K562 (cell line): ENCODE results near the gene ABHD14A. TPM values are rescaled to one million over a fixed set of nuclear protein-coding genes. Genes with fewer than 3 reads are reported as not detected.

ENCODE experiments used
- ATAC-seq: fragments of 200-7000 bp; cut with Tn5 transposase; 3 replicates; pipeline ENCODE4 v1.9.1; 2020; ENCODE audit warnings: moderate library complexity
- BruUV-seq: library from RNA; stranded (reverse); fragments of 400-500 nt; replicated peaks from 2 replicates; lab custom pipeline; 2021; lab: Mats Ljungman, UMichigan
- CTCF ChIA-PET: fragments of 300-600 bp; formaldehyde crosslinking; extraction: SDS; loops from one replicate; lab custom pipeline; 2021; ENCODE audit warnings: low intra/inter-chr PET ratio; lab: Yijun Ruan, JAX
- POLR2A ChIA-PET: fragments of 300-600, 350-650 bp; sonication (Branson Sonifier 250); formaldehyde crosslinking; extraction: SDS; loops from one replicate; lab custom pipeline; 2021; ENCODE audit warnings: antibody characterized with exemption, inconsistent platforms; lab: Yijun Ruan, JAX
- DNase-seq, 4 experiments: peaks; one replicate each; pipeline versions ENCODE4 v3.0.0 to v3.0.0-alpha.2; 2011 to 2018; ENCODE audit warnings: low spot score in 3 of 4, mixed read lengths in 3 of 4; ENCODE audit errors: extremely low read depth in 1 of 4
- FAIRE-seq: peaks from 2 replicates; lab custom pipeline; 2011; peaks lifted over from hg19 to GRCh38; lab: Jason Lieb, UNC
- H2AFZ ChIP-seq: 2 replicates; pipeline ENCODE4 v1.6.0; 2011; ENCODE audit warnings: low read depth, low read length, control low read depth, inconsistent platforms
- H3K27ac ChIP-seq: fragments of 200-600 bp; 3 replicates; pipeline ENCODE4 v1.8.0; 2011; ENCODE audit warnings: low read depth, mild to moderate bottlenecking, control low read depth, inconsistent platforms, low read length, moderate library complexity, mixed read lengths; ENCODE audit errors: extremely low read depth
- H3K27me3 ChIP-seq, 2 experiments: fragments of 300-600 bp in 1 of 2; 2 replicates in 1 of 2; 3 replicates in 1 of 2; pipeline versions ENCODE4 v1.6.0 to v1.8.0; 2011; ENCODE audit warnings: inconsistent platforms in 2 of 2, low read length in 2 of 2, mild to moderate bottlenecking in 1 of 2, mixed read lengths in 1 of 2, moderate library complexity in 1 of 2; ENCODE audit not compliant: control insufficient read depth in 2 of 2, insufficient read depth in 2 of 2
- H3K36me3 ChIP-seq: fragments of 300-600 bp; 3 replicates; pipeline ENCODE4 v1.8.0; 2011; ENCODE audit warnings: mild to moderate bottlenecking, low read length, inconsistent platforms; ENCODE audit not compliant: control insufficient read depth, insufficient read depth
- H3K4me1 ChIP-seq, 2 experiments: fragments of 200-600 bp in 1 of 2; replicated peaks in 1 of 2; 2 replicates in 1 of 2; 3 replicates in 1 of 2; pipeline versions ENCODE4 v1.5.1 to v1.8.0; 2011; ENCODE audit warnings: inconsistent platforms in 2 of 2, low read length in 2 of 2, mild to moderate bottlenecking in 1 of 2, mixed read lengths in 1 of 2, moderate library complexity in 1 of 2; ENCODE audit not compliant: control insufficient read depth in 2 of 2, insufficient read depth in 2 of 2
- H3K4me2 ChIP-seq: 2 replicates; pipeline ENCODE4 v1.6.1; 2011; ENCODE audit warnings: low read length, control low read depth, inconsistent platforms, mixed read lengths; ENCODE audit not compliant: insufficient read depth
- H3K4me3 ChIP-seq: fragments of 200-600 bp; sonication (generic), shearing (Covaris generic); 2 replicates; pipeline ENCODE4 v1.5.1; 2016; ENCODE audit warnings: control low read depth, inconsistent platforms
- H3K79me2 ChIP-seq: fragments of 200-600 bp; 3 replicates; pipeline ENCODE4 v1.8.0; 2011; ENCODE audit warnings: low read length, inconsistent platforms; ENCODE audit not compliant: control insufficient read depth, insufficient read depth
- H3K9ac ChIP-seq, 2 experiments: 2 replicates each; pipeline versions ENCODE4 v1.6.0 to v1.6.1; 2011; ENCODE audit warnings: low read depth in 2 of 2, low read length in 2 of 2, control low read depth in 1 of 2, inconsistent platforms in 1 of 2, mild to moderate bottlenecking in 1 of 2, mixed read lengths in 1 of 2; ENCODE audit not compliant: insufficient read depth in 1 of 2
- H3K9me1 ChIP-seq: one replicate; pipeline ENCODE4 v1.6.0; 2011; ENCODE audit warnings: inconsistent platforms, mild to moderate bottlenecking, low read length, moderate library complexity; ENCODE audit not compliant: control insufficient read depth, insufficient read depth
- H3K9me3 ChIP-seq: replicated peaks from 2 replicates; pipeline ENCODE4 v1.5.1; 2011; ENCODE audit warnings: low read depth, low read length, inconsistent platforms; ENCODE audit not compliant: control insufficient read depth, insufficient read depth
- H4K20me1 ChIP-seq: replicated peaks from 2 replicates; pipeline ENCODE4 v1.6.1; 2011; ENCODE audit warnings: low read length, inconsistent platforms, mixed read lengths; ENCODE audit not compliant: control insufficient read depth, insufficient read depth
- BMI1 ChIP-seq: fragments of 150-350 bp; IDR thresholded peaks from 2 replicates; pipeline ENCODE4 v1.6.1; 2014; ENCODE audit warnings: low read length
- BRF1 ChIP-seq: IDR thresholded peaks from 3 replicates; pipeline ENCODE4 v1.6.1; 2011; ENCODE audit warnings: borderline replicate concordance, mild to moderate bottlenecking; ENCODE audit not compliant: insufficient read length; ENCODE audit errors: extremely low read depth
- DDX20 ChIP-seq: fragments of 450-650 bp; IDR thresholded peaks from 2 replicates; pipeline ENCODE4 v1.6.1; 2016; ENCODE audit warnings: missing genetic modification characterization, low read depth, mild to moderate bottlenecking, missing compliant biosample characterization, moderate library complexity
- NCOA6 ChIP-seq: fragments of 450-650 bp; IDR thresholded peaks from 2 replicates; pipeline ENCODE4 v1.6.1; 2017; ENCODE audit warnings: mild to moderate bottlenecking
- PRMT5 ChIP-seq: sonication (generic); formaldehyde crosslinking; IDR thresholded peaks from 2 replicates; pipeline ENCODE4 v1.5.0; 2020; ENCODE audit warnings: missing genetic modification reagents
- SNRNP70 ChIP-seq: fragments of 200-400 bp; formaldehyde crosslinking; optimal IDR thresholded peaks from 2 replicates; pipeline ENCODE3; 2017; ENCODE audit warnings: low read depth, low read length
- ZNF263 ChIP-seq: sonication (generic); formaldehyde crosslinking; IDR thresholded peaks from 2 replicates; pipeline ENCODE4 v1.8.0; 2022; ENCODE audit warnings: mild to moderate bottlenecking, missing genetic modification reagents, borderline replicate concordance
- ZNF316 ChIP-seq: fragments of 450-650 bp; IDR thresholded peaks from 2 replicates; pipeline ENCODE4 v1.6.1; 2016
- ZNF707 ChIP-seq: fragments of 250-450 bp; sonication (Bioruptor Pico); conservative IDR thresholded peaks from 2 replicates; pipeline ENCODE4 v1.8.0; 2022; ENCODE audit warnings: inconsistent platforms, mild to moderate bottlenecking, moderate library complexity
- WGBS: fragments of 100-300 bp; shearing (Covaris generic); methylation state at CpG from one replicate; pipeline ENCODE4 v1.1.6; 2016; ENCODE audit warnings: low coverage, mixed read lengths; ENCODE audit not compliant: insufficient coverage; ENCODE audit errors: missing lambda C conversion rate; 5-methylcytosine and 5-hydroxymethylcytosine counted together
- in situ Hi-C: fragments of 300-500 bp; cut with MboI; formaldehyde crosslinking; loops from 4 replicates; pipeline ENCODE4 v1.15.0; 2018; ENCODE audit warnings: inconsistent platforms, mixed read lengths
- intact Hi-C: fragments of 100-400 bp; cut with micrococcal nuclease; formaldehyde crosslinking; loops from 2 replicates; pipeline ENCODE4 v1.14.2; 2022
- polyA plus RNA-seq, 8 experiments: library from polyadenylated mRNA; depleted of rRNA in 4 of 8; stranded (reverse) in 5 of 8; unstranded in 3 of 8; fragments of >200 nt; fragmentation: Nextera tagmentation in 2 of 8; fragmentation: Illumina TruSeq in 1 of 8; extraction: Ambion mirVana in 2 of 8; extraction: Trizol in 1 of 8; gene quantifications; 2 replicates each; pipeline versions ENCODE4 v1.2.1 to v1.2.3, GENCODE V29; 2011 to 2014; ENCODE audit warnings: inconsistent platforms in 1 of 8, missing spikeins in 1 of 8
- total RNA-seq, 7 experiments: library from RNA; depleted of rRNA in 6 of 7; stranded (reverse); fragments of >200 nt in 6 of 7; fragmentation: Illumina TruSeq in 2 of 7; extraction: Trizol in 2 of 7; gene quantifications; 2 replicates each; pipeline versions ENCODE4 v1.2.1 to v1.2.3, GENCODE V29; 2011 to 2021; ENCODE audit warnings: low replicate concordance in 1 of 7
- TF ChIP-seq, protein P1 (sequence below): fragments of 150-350 bp; IDR thresholded peaks from 2 replicates; pipeline ENCODE4 v1.6.1; 2014; ENCODE audit warnings: low read depth, mild to moderate bottlenecking, low read length, borderline replicate concordance
- TF ChIP-seq, protein P2 (sequence below): fragments of 450-650 bp; formaldehyde crosslinking; IDR thresholded peaks from 2 replicates; pipeline ENCODE4 v1.4.0; 2022; ENCODE audit warnings: missing genetic modification characterization

The ABHD14A gene
- total and polyA plus RNA-seq, 9 of the 15 experiments (the other 6 are each of a cell fraction or from before 2014, with no cell fraction given) = 0.90 to 10.5 (median 8.3) TPM

- TF ChIP-seq, protein P1, sequence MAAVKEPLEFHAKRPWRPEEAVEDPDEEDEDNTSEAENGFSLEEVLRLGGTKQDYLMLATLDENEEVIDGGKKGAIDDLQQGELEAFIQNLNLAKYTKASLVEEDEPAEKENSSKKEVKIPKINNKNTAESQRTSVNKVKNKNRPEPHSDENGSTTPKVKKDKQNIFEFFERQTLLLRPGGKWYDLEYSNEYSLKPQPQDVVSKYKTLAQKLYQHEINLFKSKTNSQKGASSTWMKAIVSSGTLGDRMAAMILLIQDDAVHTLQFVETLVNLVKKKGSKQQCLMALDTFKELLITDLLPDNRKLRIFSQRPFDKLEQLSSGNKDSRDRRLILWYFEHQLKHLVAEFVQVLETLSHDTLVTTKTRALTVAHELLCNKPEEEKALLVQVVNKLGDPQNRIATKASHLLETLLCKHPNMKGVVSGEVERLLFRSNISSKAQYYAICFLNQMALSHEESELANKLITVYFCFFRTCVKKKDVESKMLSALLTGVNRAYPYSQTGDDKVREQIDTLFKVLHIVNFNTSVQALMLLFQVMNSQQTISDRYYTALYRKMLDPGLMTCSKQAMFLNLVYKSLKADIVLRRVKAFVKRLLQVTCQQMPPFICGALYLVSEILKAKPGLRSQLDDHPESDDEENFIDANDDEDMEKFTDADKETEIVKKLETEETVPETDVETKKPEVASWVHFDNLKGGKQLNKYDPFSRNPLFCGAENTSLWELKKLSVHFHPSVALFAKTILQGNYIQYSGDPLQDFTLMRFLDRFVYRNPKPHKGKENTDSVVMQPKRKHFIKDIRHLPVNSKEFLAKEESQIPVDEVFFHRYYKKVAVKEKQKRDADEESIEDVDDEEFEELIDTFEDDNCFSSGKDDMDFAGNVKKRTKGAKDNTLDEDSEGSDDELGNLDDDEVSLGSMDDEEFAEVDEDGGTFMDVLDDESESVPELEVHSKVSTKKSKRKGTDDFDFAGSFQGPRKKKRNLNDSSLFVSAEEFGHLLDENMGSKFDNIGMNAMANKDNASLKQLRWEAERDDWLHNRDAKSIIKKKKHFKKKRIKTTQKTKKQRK = no peak
- TF ChIP-seq ZNF707 (CRISPR knock-in tag) = no peak
- TF ChIP-seq, all 486 proteins: peak for 0
Measured at GRCh38 chr3:51949121-51949520, 25.7 kb upstream of the ABHD14A start (continued).

DNA sequence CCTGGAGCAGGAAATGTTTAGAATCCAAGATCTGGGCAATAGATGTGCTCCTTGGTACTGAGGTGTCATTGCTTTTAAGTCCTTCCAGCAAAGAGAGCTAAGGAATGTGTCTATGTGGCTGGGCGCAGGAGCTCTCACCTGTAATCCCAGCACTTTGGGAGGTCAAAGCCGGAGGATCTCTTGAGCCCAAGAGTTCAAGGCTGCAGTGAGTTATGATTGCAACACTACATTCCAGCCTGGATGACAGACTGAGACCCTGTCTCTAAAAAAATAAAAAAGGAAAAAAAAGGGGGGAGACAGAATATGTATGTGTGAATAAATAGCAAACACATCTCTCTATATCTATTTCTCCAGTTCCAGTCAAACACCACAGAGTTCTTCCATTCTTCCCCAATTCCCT is 24.0 kb upstream of the ABHD14A start:
- intact Hi-C loops = no loop called here
- FAIRE-seq (no peak), DNase-seq (no peak), ATAC-seq (no peak)
- in situ Hi-C loops = no loop called here
- CTCF ChIA-PET = no interaction called here
- BruUV-seq = no TSS peak
- Histone ChIP-seq H3K36me3 (no peaks in the 10 kb centered on the region), H3K4me3 (no peak overlapping the region), H3K27me3 (peaks cover 0 to 4% of the 10 kb centered on the region in 2 experiments; a peak in 2 of 5 replicates), H3K9me1 (no peaks in the 10 kb centered on the region), H3K27ac (no peak overlapping the region), H3K9me3 (no peaks in the 10 kb centered on the region), H3K4me2 (no peak overlapping the region), H3K4me1 (peaks cover 0 to 4% of the 10 kb centered on the region in 2 experiments; a peak in 1 of 5 replicates), H3K79me2 (no peaks in the 10 kb centered on the region), H4K20me1 (no peaks in the 10 kb centered on the region), H3K9ac (no peak overlapping the region), H2AFZ (no peak overlapping the region)
- WGBS = 7% methylated on average over 2 of the region's 2 CpGs
- POLR2A ChIA-PET = interaction anchor here (0.8 to 1.2 kb wide), 2 partner anchors 10 to 33 kb away, joined by 3 to 4 read pairs; no protein-coding TSS in a partner anchor
- TF ChIP-seq ZNF316 (no peak), ZNF263 (CRISPR knock-in tag) (no peak), PRMT5 (CRISPR knock-in tag) (no peak), SNRNP70 (no peak), DDX20 (tag) (no peak), BMI1 (no peak), BRF1 (no peak), NCOA6 (no peak)
- TF ChIP-seq, protein P2, sequence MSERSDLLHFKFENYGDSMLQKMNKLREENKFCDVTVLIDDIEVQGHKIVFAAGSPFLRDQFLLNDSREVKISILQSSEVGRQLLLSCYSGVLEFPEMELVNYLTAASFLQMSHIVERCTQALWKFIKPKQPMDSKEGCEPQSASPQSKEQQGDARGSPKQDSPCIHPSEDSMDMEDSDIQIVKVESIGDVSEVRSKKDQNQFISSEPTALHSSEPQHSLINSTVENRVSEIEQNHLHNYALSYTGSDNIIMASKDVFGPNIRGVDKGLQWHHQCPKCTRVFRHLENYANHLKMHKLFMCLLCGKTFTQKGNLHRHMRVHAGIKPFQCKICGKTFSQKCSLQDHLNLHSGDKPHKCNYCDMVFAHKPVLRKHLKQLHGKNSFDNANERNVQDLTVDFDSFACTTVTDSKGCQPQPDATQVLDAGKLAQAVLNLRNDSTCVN (CRISPR knock-in tag) = no peak
